Fibroblast of lung (primary cell): ENCODE data around the gene RNF212. TPM values are rescaled to one million over a fixed set of nuclear protein-coding genes. Genes with fewer than 3 reads are reported as not detected.

Experiments used
- DNase-seq, 2 donors: peaks; one replicate each; pipeline versions ENCODE4 v3.0.0 to v3.0.0-alpha.2; 2010; ENCODE audit warnings: low read depth in 2 of 2
- H2AFZ ChIP-seq: 2 replicates; pipeline ENCODE4 v1.5.1; 2012; ENCODE audit warnings: low read length, control low read depth, inconsistent platforms
- H3K27ac ChIP-seq: 2 replicates; pipeline ENCODE4 v1.5.1; 2011; ENCODE audit warnings: low read length, control low read depth; ENCODE audit not compliant: insufficient read depth
- H3K27me3 ChIP-seq: 2 replicates; pipeline ENCODE4 v1.5.1; 2011; ENCODE audit warnings: mild to moderate bottlenecking, low read length; ENCODE audit not compliant: control insufficient read depth, insufficient read depth
- H3K36me3 ChIP-seq: 2 replicates; pipeline ENCODE4 v1.5.1; 2011; ENCODE audit warnings: low read length; ENCODE audit not compliant: control insufficient read depth, insufficient read depth
- H3K4me1 ChIP-seq: 2 replicates; pipeline ENCODE4 v1.5.1; 2011; ENCODE audit warnings: low read length; ENCODE audit not compliant: control insufficient read depth, insufficient read depth; ENCODE audit errors: extremely low read depth
- H3K4me2 ChIP-seq: 2 replicates; pipeline ENCODE4 v1.5.1; 2011; ENCODE audit warnings: low read length, control low read depth; ENCODE audit not compliant: insufficient read depth; ENCODE audit errors: extremely low read depth
- H3K4me3 ChIP-seq, 4 experiments: fragments of 200-600 bp in 1 of 4; sonication (generic) in 1 of 4; replicated peaks in 1 of 4; 2 replicates each; pipeline ENCODE4 v1.5.1; 2011 to 2016; ENCODE audit warnings: low read length in 4 of 4, low read depth in 3 of 4, mild to moderate bottlenecking in 3 of 4, control low read depth in 2 of 4, inconsistent platforms in 1 of 4, mixed read lengths in 1 of 4; ENCODE audit not compliant: insufficient read depth in 1 of 4; ENCODE audit errors: control extremely low read depth in 1 of 4
- H3K79me2 ChIP-seq: 2 replicates; pipeline ENCODE4 v1.5.1; 2012; ENCODE audit warnings: mild to moderate bottlenecking, low read length, inconsistent platforms; ENCODE audit not compliant: control insufficient read depth, insufficient read depth
- H3K9ac ChIP-seq: 2 replicates; pipeline ENCODE4 v1.5.1; 2011; ENCODE audit warnings: mild to moderate bottlenecking, low read length, control low read depth; ENCODE audit not compliant: insufficient read depth
- H3K9me3 ChIP-seq: 2 replicates; pipeline ENCODE4 v1.5.1; 2012; ENCODE audit warnings: low read depth, low read length; ENCODE audit not compliant: control insufficient read depth, insufficient read depth
- H4K20me1 ChIP-seq: 2 replicates; pipeline ENCODE4 v1.5.1; 2011; ENCODE audit warnings: low read length; ENCODE audit not compliant: control insufficient read depth, insufficient read depth; ENCODE audit errors: extremely low read depth
- CTCF ChIP-seq, 2 donors: IDR thresholded peaks in 1 of 2; conservative IDR thresholded peaks in 1 of 2; 1 replicate in 1 of 2; 2 replicates in 1 of 2; pipeline ENCODE4 v1.5.1; 2011 to 2012; ENCODE audit warnings: low read length in 2 of 2, control low read depth in 1 of 2, inconsistent platforms in 1 of 2, low read depth in 1 of 2, mild to moderate bottlenecking in 1 of 2
- EZH2 ChIP-seq: IDR thresholded peaks from 2 replicates; pipeline ENCODE4 v1.5.1; 2012; ENCODE audit warnings: low read length, control low read depth, mild to moderate bottlenecking; ENCODE audit errors: missing control alignments
- polyA plus RNA-seq, 2 donors: library from polyadenylated mRNA; depleted of rRNA in 1 of 2; stranded (reverse) in 1 of 2; unstranded in 1 of 2; fragments of >200 nt; gene quantifications; 2 replicates each; pipeline ENCODE4 v1.2.1, GENCODE V29; 2011 to 2012; ENCODE audit warnings: missing spikeins in 1 of 2
- total RNA-seq: library from RNA; depleted of rRNA; stranded (reverse); fragments of >200 nt; gene quantifications from 2 replicates; pipeline ENCODE4 v1.2.1, GENCODE V29; 2014

Gene RNF212
- total and polyA plus RNA-seq, 2 donors (not counting 1 experiment from before 2014, with no cell fraction given) = 0.66 to 1.6 TPM

GRCh38 chr4:1053080-1053661 is 60.2 kb downstream of the RNF212 start:
- Histone ChIP-seq H3K4me3 (no peak overlapping the region), H2AFZ (no peak overlapping the region)

GRCh38 chr4:1052231-1052671 is 61.1 kb downstream of the RNF212 start:
- DNase-seq = no peak
- H2AFZ ChIP-seq = no peak overlapping the region
- no peak overlapping the region for H3K4me2 ChIP-seq

More at GRCh38 chr4:1053080-1053661, 60.2 kb downstream of the RNF212 start:
- no peaks in the 10 kb centered on the region for H3K4me1 ChIP-seq
- peak overlapping the region; percentile 25 for H3K4me2 ChIP-seq
- peaks cover 40% of the 10 kb centered on the region for H3K27me3 ChIP-seq
- DNase-seq = peak; percentile 20 to 84
- no peaks in the 10 kb centered on the region for H3K79me2 ChIP-seq
- no peak for TF ChIP-seq CTCF (conservative IDR thresholded peaks at IDR 0.05 in 1 of 2, IDR thresholded peaks at IDR 0.05 in 1 of 2; ENCODE audit: low read depth in 1 of 2, low read length in 2 of 2)
- no peak overlapping the region for H3K27ac ChIP-seq
- no peak overlapping the region for H3K9ac ChIP-seq
- no peaks in the 10 kb centered on the region for H3K36me3 ChIP-seq
- no peaks in the 10 kb centered on the region for H3K9me3 ChIP-seq
- H4K20me1 ChIP-seq = no peaks in the 10 kb centered on the region

GRCh38 chr4:1051472-1051871 is 61.9 kb downstream of the RNF212 start:
- Histone ChIP-seq H3K4me3 (no peak overlapping the region), H3K36me3 (no peaks in the 10 kb centered on the region), H2AFZ (no peak overlapping the region), H3K9ac (no peak overlapping the region), H3K79me2 (no peaks in the 10 kb centered on the region), H4K20me1 (no peaks in the 10 kb centered on the region), H3K9me3 (no peaks in the 10 kb centered on the region), H3K27ac (no peak overlapping the region), H3K27me3 (peaks cover 35% of the 10 kb centered on the region), H3K4me2 (no peak overlapping the region), H3K4me1 (peaks cover 2% of the 10 kb centered on the region)
- DNase-seq = no peak
- TF ChIP-seq EZH2 (no peak), CTCF (conservative IDR thresholded peaks at IDR 0.05 in 1 of 2, IDR thresholded peaks at IDR 0.05 in 1 of 2; ENCODE audit: low read depth in 1 of 2, low read length in 2 of 2) (no peak)

More at GRCh38 chr4:1052231-1052671, 61.1 kb downstream of the RNF212 start:
- no peaks in the 10 kb centered on the region for H4K20me1 ChIP-seq
- no peaks in the 10 kb centered on the region for H3K79me2 ChIP-seq
- H3K27ac ChIP-seq = no peak overlapping the region
- H3K4me3 ChIP-seq = no peak overlapping the region
- H3K4me1 ChIP-seq = no peaks in the 10 kb centered on the region
- peaks cover 38% of the 10 kb centered on the region for H3K27me3 ChIP-seq
- no peaks in the 10 kb centered on the region for H3K9me3 ChIP-seq
- TF ChIP-seq EZH2 = no peak
- no peak for TF ChIP-seq CTCF (conservative IDR thresholded peaks at IDR 0.05 in 1 of 2, IDR thresholded peaks at IDR 0.05 in 1 of 2; ENCODE audit: low read depth in 1 of 2, low read length in 2 of 2)
- H3K36me3 ChIP-seq = no peaks in the 10 kb centered on the region
- no peak overlapping the region for H3K9ac ChIP-seq
